B cell (primary cell): ENCODE results near the gene CDH12. TPM values are rescaled to one million over a fixed set of nuclear protein-coding genes. Genes with fewer than 3 reads are reported as not detected.

Experiments used
- ATAC-seq: fragments of 200-7000 bp; cut with Tn5 transposase; one replicate; pipeline ENCODE4 v1.10.0; 2021; ENCODE audit warnings: low read depth, mild to moderate bottlenecking, moderate number of reproducible peaks, moderate library complexity
- CTCF ChIA-PET: fragments of 350-600 bp; sonication (Branson Sonifier 250); formaldehyde crosslinking; loops from one replicate; lab custom pipeline; 2021; ENCODE audit warnings: antibody characterized with exemption, inconsistent platforms; lab: Charles Lee
- POLR2A ChIA-PET: fragments of 350-600 bp; sonication (Branson Sonifier 250); formaldehyde crosslinking; loops from one replicate; lab custom pipeline; 2021; ENCODE audit warnings: antibody characterized with exemption; lab: Charles Lee
- DNase-seq: peaks from one replicate; pipeline ENCODE4 v3.0.0; 2013
- H2AFZ ChIP-seq: 2 replicates; pipeline ENCODE4 v1.6.1; 2012; ENCODE audit warnings: mild to moderate bottlenecking, low read depth, low read length; ENCODE audit not compliant: insufficient read depth, poor library complexity, severe bottlenecking
- H3K27ac ChIP-seq, 2 donors: 1 replicate in 1 of 2; 2 replicates in 1 of 2; pipeline ENCODE4 v1.5.1; 2012 to 2013; ENCODE audit warnings: low read length in 2 of 2, mild to moderate bottlenecking in 2 of 2, moderate library complexity in 1 of 2
- H3K27me3 ChIP-seq, 4 experiments: fragments of 200-600 bp in 1 of 4; sonication (generic) in 1 of 4; replicated peaks in 1 of 4; 1 replicate in 2 of 4; 2 replicates in 2 of 4; pipeline versions ENCODE4 v1.6.1 to v1.7.0; 2013 to 2016; ENCODE audit warnings: low read length in 3 of 4, mild to moderate bottlenecking in 2 of 4, mixed read lengths in 1 of 4, moderate library complexity in 1 of 4; ENCODE audit not compliant: insufficient read depth in 4 of 4, control insufficient read depth in 3 of 4; ENCODE audit errors: control extremely low read depth in 1 of 4
- H3K36me3 ChIP-seq, 2 experiments: replicated peaks in 1 of 2; 1 replicate in 1 of 2; 2 replicates in 1 of 2; pipeline versions ENCODE4 v1.6.1 to v1.7.1; 2013; ENCODE audit warnings: low read length in 1 of 2; ENCODE audit not compliant: insufficient read depth in 2 of 2, control insufficient read depth in 1 of 2; ENCODE audit errors: control extremely low read depth in 1 of 2, extremely low read depth in 1 of 2
- H3K4me1 ChIP-seq, 2 donors: fragments of 200-600 bp in 1 of 2; sonication (generic) in 1 of 2; 1 replicate in 1 of 2; 2 replicates in 1 of 2; pipeline versions ENCODE4 v1.5.1 to v1.6.1; 2013 to 2017; ENCODE audit warnings: low read length in 2 of 2; ENCODE audit not compliant: control insufficient read depth in 2 of 2, insufficient read depth in 2 of 2
- H3K4me2 ChIP-seq: replicated peaks from 2 replicates; pipeline ENCODE3; 2012; ENCODE audit warnings: mild to moderate bottlenecking, low read depth, low read length; ENCODE audit not compliant: poor library complexity, severe bottlenecking
- H3K4me3 ChIP-seq, 5 experiments: fragments of 200-600 bp in 1 of 5; sonication (generic) in 1 of 5; 1 replicate in 3 of 5; 2 replicates in 2 of 5; pipeline versions ENCODE4 v1.5.1 to v1.7.0; 2011 to 2016; ENCODE audit warnings: low read length in 4 of 5, mild to moderate bottlenecking in 4 of 5, low read depth in 2 of 5, control low read depth in 1 of 5, moderate library complexity in 1 of 5; ENCODE audit not compliant: insufficient read depth in 1 of 5; ENCODE audit errors: control extremely low read depth in 1 of 5, extremely low read depth in 1 of 5
- H3K79me2 ChIP-seq: fragments of 200-600 bp; sonication (generic); one replicate; pipeline ENCODE4 v1.6.0; 2016; ENCODE audit warnings: low read length; ENCODE audit not compliant: control insufficient read depth, insufficient read depth
- H3K9ac ChIP-seq: fragments of 200-600 bp; sonication (generic); 2 replicates; pipeline ENCODE4 v1.6.1; 2017; ENCODE audit warnings: mild to moderate bottlenecking, low read length, moderate library complexity
- H3K9me3 ChIP-seq, 3 donors: one replicate each; pipeline versions ENCODE4 v1.6.1 to v1.7.1; 2013; ENCODE audit warnings: low read length in 2 of 3; ENCODE audit not compliant: control insufficient read depth in 2 of 3, insufficient read depth in 1 of 3; ENCODE audit errors: control extremely low read depth in 1 of 3
- H4K20me1 ChIP-seq: 2 replicates; pipeline ENCODE4 v1.6.0; 2012; ENCODE audit warnings: mild to moderate bottlenecking, low read length; ENCODE audit not compliant: insufficient read depth, control insufficient read depth, poor library complexity, severe bottlenecking
- H3K27ac Mint-ChIP-seq: one replicate; pipeline ENCODE4 v1.8.0; 2021; ENCODE audit warnings: mixed read lengths
- H3K27me3 Mint-ChIP-seq: one replicate; pipeline ENCODE4 v1.8.0; 2021; ENCODE audit warnings: mixed read lengths
- H3K4me1 Mint-ChIP-seq: one replicate; pipeline ENCODE4 v1.8.0; 2021; ENCODE audit warnings: mixed read lengths
- H3K4me3 Mint-ChIP-seq: one replicate; pipeline ENCODE4 v1.8.0; 2021; ENCODE audit warnings: mixed read lengths
- H3K9me3 Mint-ChIP-seq: one replicate; pipeline ENCODE4 v1.8.0; 2022; ENCODE audit warnings: mixed read lengths; ENCODE audit not compliant: insufficient read depth
- EZH2 ChIP-seq: IDR thresholded peaks from 2 replicates; pipeline ENCODE4 v1.6.1; 2012; ENCODE audit warnings: borderline replicate concordance, low read depth, mild to moderate bottlenecking, moderate library complexity, low read length; ENCODE audit not compliant: insufficient read depth, poor library complexity, severe bottlenecking
- WGBS: methylation state at CpG from one replicate; pipeline ENCODE4 v1.1.5; 2013; ENCODE audit warnings: missing lambda C conversion rate; ENCODE audit not compliant: insufficient coverage; 5-methylcytosine and 5-hydroxymethylcytosine counted together
- intact Hi-C: fragments of 100-400 bp; cut with micrococcal nuclease; formaldehyde crosslinking; loops from one replicate; pipeline ENCODE4 v1.10.0; 2022
- polyA plus RNA-seq: library from polyadenylated mRNA; depleted of rRNA; stranded (reverse); fragments of >200 nt; gene quantifications from 2 replicates; pipeline ENCODE4 v1.2.3, GENCODE V29; 2012
- total RNA-seq, 2 donors: library from RNA; stranded (reverse); fragments of 120-200 nt in 1 of 2; gene quantifications; 1 replicate in 1 of 2; 2 replicates in 1 of 2; pipeline versions ENCODE4 v1.2.3 to v1.2.4, GENCODE V29; 2013 to 2022
- TF ChIP-seq, protein P1 (sequence below): fragments of 200-600 bp; IDR thresholded peaks from one replicate; pipeline ENCODE4 v1.8.0; 2022; ENCODE audit warnings: antibody characterized with exemption, mild to moderate bottlenecking

CDH12 gene
- total and polyA plus RNA-seq, 2 donors (not counting 1 experiment from before 2014, with no cell fraction given): not detected

DNA sequence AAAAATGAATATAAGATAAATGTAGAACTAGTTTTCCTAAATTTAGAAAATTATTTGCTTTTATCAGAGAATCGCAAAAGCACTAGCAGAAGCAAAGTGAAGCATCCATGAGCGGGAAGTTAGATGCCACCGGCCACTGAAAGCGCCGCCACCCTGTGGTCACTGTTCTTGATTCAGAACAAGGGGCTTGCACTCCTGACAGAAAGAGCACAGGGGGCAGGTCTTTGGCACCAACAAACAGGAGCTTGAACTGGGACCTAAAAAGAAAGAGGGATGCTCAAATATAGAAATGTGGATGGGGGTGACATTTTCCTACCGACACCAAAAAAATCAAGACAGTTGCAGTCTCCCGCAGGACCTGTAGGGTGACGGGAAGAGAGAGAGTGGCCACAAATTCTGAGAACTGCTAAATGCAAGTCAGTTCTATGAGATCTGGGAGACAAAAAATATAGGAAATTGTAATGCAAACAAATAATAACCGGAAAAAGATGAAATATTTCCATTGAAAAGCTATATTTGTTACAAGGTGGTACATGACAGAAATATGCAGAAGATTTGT is 144.3 kb downstream of the CDH12 start:
- no peaks in the 10 kb centered on the region for H3K79me2 ChIP-seq
- DNase-seq: no peak
- ATAC-seq: no peak
- H3K4me1 ChIP-seq: no peaks in the 10 kb centered on the region
- TF ChIP-seq EZH2: no peak
- TF ChIP-seq, protein P1, sequence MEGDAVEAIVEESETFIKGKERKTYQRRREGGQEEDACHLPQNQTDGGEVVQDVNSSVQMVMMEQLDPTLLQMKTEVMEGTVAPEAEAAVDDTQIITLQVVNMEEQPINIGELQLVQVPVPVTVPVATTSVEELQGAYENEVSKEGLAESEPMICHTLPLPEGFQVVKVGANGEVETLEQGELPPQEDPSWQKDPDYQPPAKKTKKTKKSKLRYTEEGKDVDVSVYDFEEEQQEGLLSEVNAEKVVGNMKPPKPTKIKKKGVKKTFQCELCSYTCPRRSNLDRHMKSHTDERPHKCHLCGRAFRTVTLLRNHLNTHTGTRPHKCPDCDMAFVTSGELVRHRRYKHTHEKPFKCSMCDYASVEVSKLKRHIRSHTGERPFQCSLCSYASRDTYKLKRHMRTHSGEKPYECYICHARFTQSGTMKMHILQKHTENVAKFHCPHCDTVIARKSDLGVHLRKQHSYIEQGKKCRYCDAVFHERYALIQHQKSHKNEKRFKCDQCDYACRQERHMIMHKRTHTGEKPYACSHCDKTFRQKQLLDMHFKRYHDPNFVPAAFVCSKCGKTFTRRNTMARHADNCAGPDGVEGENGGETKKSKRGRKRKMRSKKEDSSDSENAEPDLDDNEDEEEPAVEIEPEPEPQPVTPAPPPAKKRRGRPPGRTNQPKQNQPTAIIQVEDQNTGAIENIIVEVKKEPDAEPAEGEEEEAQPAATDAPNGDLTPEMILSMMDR: no peak
- no peak overlapping the region for H3K27ac ChIP-seq
- Mint-ChIP-seq H3K27ac (no peak overlapping the region), H3K4me1 (no peaks in the 10 kb centered on the region), H3K27me3 (no peaks in the 10 kb centered on the region), H3K4me3 (no peak overlapping the region), H3K9me3 (peaks cover 2% of the 10 kb centered on the region)
- no peak overlapping the region for H2AFZ ChIP-seq
- no peaks in the 10 kb centered on the region for H4K20me1 ChIP-seq
- no peaks in the 10 kb centered on the region for H3K27me3 ChIP-seq
- no peaks in the 10 kb centered on the region for H3K36me3 ChIP-seq
- ChIA-PET POLR2A (no interaction called here), CTCF (no interaction called here)
- no peak overlapping the region for H3K9ac ChIP-seq
- H3K9me3 ChIP-seq: no peaks in the 10 kb centered on the region
- WGBS: 96% methylated on average over 8 of the region's 9 CpGs
- H3K4me3 ChIP-seq: no peak overlapping the region
- no peak overlapping the region for H3K4me2 ChIP-seq
- intact Hi-C loops: no loop called here

- POLR2A ChIA-PET: no interaction called here
- H2AFZ ChIP-seq: no peak overlapping the region
- ATAC-seq (no peak), DNase-seq (no peak)
- Mint-ChIP-seq H3K4me3 (no peak overlapping the region), H3K4me1 (no peaks in the 10 kb centered on the region), H3K9me3 (peaks cover 2% of the 10 kb centered on the region), H3K27ac (no peak overlapping the region), H3K27me3 (no peaks in the 10 kb centered on the region)
- H3K79me2 ChIP-seq: no peaks in the 10 kb centered on the region
- no peak overlapping the region for H3K9ac ChIP-seq
- WGBS: no CpG with 5 or more reads among the region's 1 CpG
- intact Hi-C loops: no loop called here
- H3K36me3 ChIP-seq: no peaks in the 10 kb centered on the region
- CTCF ChIA-PET: no interaction called here
- no peaks in the 10 kb centered on the region for H3K9me3 ChIP-seq
- no peak overlapping the region for H3K4me2 ChIP-seq
- H4K20me1 ChIP-seq: no peaks in the 10 kb centered on the region
- no peak overlapping the region for H3K4me3 ChIP-seq
- no peak for TF ChIP-seq EZH2
- TF ChIP-seq, protein P1: no peak
- no peak overlapping the region for H3K27ac ChIP-seq
- no peaks in the 10 kb centered on the region for H3K27me3 ChIP-seq
- H3K4me1 ChIP-seq: no peaks in the 10 kb centered on the region
Observed at GRCh38 chr5:22706901-22707300, 146.2 kb downstream of the CDH12 start.
